Lung microvascular endothelial cell (primary cell): ENCODE results near the gene TXNRD1. TPM values are rescaled to one million over a fixed set of nuclear protein-coding genes. Genes with fewer than 3 reads are reported as not detected.

Experiments used
- total RNA-seq: library from RNA; depleted of rRNA; stranded (reverse); fragments of >200 nt; gene quantifications from 2 replicates; pipeline ENCODE4 v1.2.1, GENCODE V29; 2014

The TXNRD1 gene
- total RNA-seq, 1 donor from 2014 or later, result 293 TPM

Other genes with a start within 250 kb of the TXNRD1 start
- 19.6 and 30.6 TPM in 2 replicates for gene TDG, start 249.9 kb upstream of the TXNRD1 start, total RNA-seq
- 3.5 and 6.0 TPM in 2 replicates for gene GLT8D2, start 165.6 kb upstream of the TXNRD1 start, total RNA-seq
- 12.2 and 25.0 TPM in 2 replicates for gene HCFC2, start 151.2 kb upstream of the TXNRD1 start, total RNA-seq
- gene NFYB, start 77.6 kb upstream of the TXNRD1 start, total RNA-seq, result 9.2 and 11.7 TPM in 2 replicates
- gene EID3, start 88.0 kb downstream of the TXNRD1 start, total RNA-seq, result 1.5 and 2.4 TPM in 2 replicates
- 2.6 and 4.8 TPM in 2 replicates for gene CHST11, start 241.2 kb downstream of the TXNRD1 start, total RNA-seq